ENCODE results near the gene AATK.

- TF ChIP-seq EZH2 (IDR thresholded peaks at IDR 0.05; ENCODE audit: low read depth, unreplicated experiment) (no peak), STAT1 (IDR thresholded peaks at IDR 0.05; ENCODE audit: unreplicated experiment) (no peak), ZNF331 (CRISPR knock-in tag; IDR thresholded peaks at IDR 0.05; ENCODE audit: low read depth) (no peak), EZH2phosphoT487 (IDR thresholded peaks at IDR 0.05; ENCODE audit: unreplicated experiment) (no peak), CREB1 (CRISPR knock-in tag; IDR thresholded peaks at IDR 0.05; ENCODE audit: low read depth) (no peak), JUNB (IDR thresholded peaks at IDR 0.05; ENCODE audit: unreplicated experiment) (no peak), POLR2AphosphoS5 (IDR thresholded peaks at IDR 0.05; ENCODE audit: low read depth) (no peak), ZNF114 (CRISPR knock-in tag; IDR thresholded peaks at IDR 0.05) (no peak), NANOG (IDR thresholded peaks at IDR 0.05; ENCODE audit: borderline replicate concordance) (no peak)
- TF ChIP-seq, protein P1, sequence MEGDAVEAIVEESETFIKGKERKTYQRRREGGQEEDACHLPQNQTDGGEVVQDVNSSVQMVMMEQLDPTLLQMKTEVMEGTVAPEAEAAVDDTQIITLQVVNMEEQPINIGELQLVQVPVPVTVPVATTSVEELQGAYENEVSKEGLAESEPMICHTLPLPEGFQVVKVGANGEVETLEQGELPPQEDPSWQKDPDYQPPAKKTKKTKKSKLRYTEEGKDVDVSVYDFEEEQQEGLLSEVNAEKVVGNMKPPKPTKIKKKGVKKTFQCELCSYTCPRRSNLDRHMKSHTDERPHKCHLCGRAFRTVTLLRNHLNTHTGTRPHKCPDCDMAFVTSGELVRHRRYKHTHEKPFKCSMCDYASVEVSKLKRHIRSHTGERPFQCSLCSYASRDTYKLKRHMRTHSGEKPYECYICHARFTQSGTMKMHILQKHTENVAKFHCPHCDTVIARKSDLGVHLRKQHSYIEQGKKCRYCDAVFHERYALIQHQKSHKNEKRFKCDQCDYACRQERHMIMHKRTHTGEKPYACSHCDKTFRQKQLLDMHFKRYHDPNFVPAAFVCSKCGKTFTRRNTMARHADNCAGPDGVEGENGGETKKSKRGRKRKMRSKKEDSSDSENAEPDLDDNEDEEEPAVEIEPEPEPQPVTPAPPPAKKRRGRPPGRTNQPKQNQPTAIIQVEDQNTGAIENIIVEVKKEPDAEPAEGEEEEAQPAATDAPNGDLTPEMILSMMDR (conservative IDR thresholded peaks at IDR 0.05; ENCODE audit: low read depth in 2 of 2), result no peak
- TF ChIP-seq, protein P2, sequence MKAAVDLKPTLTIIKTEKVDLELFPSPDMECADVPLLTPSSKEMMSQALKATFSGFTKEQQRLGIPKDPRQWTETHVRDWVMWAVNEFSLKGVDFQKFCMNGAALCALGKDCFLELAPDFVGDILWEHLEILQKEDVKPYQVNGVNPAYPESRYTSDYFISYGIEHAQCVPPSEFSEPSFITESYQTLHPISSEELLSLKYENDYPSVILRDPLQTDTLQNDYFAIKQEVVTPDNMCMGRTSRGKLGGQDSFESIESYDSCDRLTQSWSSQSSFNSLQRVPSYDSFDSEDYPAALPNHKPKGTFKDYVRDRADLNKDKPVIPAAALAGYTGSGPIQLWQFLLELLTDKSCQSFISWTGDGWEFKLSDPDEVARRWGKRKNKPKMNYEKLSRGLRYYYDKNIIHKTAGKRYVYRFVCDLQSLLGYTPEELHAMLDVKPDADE (IDR thresholded peaks at IDR 0.05), result no peak
- TF ChIP-seq, protein P3, sequence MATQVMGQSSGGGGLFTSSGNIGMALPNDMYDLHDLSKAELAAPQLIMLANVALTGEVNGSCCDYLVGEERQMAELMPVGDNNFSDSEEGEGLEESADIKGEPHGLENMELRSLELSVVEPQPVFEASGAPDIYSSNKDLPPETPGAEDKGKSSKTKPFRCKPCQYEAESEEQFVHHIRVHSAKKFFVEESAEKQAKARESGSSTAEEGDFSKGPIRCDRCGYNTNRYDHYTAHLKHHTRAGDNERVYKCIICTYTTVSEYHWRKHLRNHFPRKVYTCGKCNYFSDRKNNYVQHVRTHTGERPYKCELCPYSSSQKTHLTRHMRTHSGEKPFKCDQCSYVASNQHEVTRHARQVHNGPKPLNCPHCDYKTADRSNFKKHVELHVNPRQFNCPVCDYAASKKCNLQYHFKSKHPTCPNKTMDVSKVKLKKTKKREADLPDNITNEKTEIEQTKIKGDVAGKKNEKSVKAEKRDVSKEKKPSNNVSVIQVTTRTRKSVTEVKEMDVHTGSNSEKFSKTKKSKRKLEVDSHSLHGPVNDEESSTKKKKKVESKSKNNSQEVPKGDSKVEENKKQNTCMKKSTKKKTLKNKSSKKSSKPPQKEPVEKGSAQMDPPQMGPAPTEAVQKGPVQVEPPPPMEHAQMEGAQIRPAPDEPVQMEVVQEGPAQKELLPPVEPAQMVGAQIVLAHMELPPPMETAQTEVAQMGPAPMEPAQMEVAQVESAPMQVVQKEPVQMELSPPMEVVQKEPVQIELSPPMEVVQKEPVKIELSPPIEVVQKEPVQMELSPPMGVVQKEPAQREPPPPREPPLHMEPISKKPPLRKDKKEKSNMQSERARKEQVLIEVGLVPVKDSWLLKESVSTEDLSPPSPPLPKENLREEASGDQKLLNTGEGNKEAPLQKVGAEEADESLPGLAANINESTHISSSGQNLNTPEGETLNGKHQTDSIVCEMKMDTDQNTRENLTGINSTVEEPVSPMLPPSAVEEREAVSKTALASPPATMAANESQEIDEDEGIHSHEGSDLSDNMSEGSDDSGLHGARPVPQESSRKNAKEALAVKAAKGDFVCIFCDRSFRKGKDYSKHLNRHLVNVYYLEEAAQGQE (IDR thresholded peaks at IDR 0.05; ENCODE audit: unreplicated experiment), result no peak
Observed at GRCh38 chr17:81096741-81097133, 69.3 kb downstream of the AATK start.

All from GM23338 (cell line).